ENCODE measurements around the gene TNIK. TPM values are rescaled to one million over a fixed set of nuclear protein-coding genes. Genes with fewer than 3 reads are reported as not detected.

TNIK gene
- total and polyA plus RNA-seq, 10 of the 15 experiments (the other 5 are each of a cell fraction or from before 2014, with no cell fraction given): 13.9 to 74.3 (median 48.2) TPM

DNA sequence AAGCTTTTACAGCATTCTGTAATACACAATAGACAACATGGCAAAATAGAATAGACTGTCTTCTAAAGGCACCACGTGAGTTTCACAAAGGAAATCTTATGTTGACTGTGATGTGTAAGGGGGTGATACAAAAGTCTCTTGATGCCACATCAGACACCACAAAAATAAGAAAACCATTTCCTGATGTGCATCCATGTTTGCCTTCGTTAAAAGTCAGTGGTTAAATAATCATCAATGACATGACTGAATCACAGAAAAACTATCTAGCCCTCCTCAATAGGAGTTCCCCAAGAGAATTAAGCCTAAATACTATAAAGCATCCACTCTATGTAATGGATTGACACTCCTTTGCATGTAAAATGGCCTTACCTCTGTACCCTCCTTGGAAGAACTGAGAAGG lies 235.0 kb downstream of the TNIK start (continued):
- TF ChIP-seq POLR2AphosphoS5 (IDR thresholded peaks at IDR 0.05; ENCODE audit: low read length): no peak
- no peak for TF ChIP-seq SP1 (IDR thresholded peaks at IDR 0.05; ENCODE audit: low read depth, low read length)
- 0 out of 2 replicates have a peak, but pooled peaks have one; percentile 52 for TF ChIP-seq NFIC (IDR thresholded peaks at IDR 0.05; ENCODE audit: low read depth, low read length)
- 0 out of 2 replicates have a peak, but pooled peaks have one; percentile 45 for TF ChIP-seq CBX5 (IDR thresholded peaks at IDR 0.05; ENCODE audit: low read depth)
- TF ChIP-seq, protein P1, sequence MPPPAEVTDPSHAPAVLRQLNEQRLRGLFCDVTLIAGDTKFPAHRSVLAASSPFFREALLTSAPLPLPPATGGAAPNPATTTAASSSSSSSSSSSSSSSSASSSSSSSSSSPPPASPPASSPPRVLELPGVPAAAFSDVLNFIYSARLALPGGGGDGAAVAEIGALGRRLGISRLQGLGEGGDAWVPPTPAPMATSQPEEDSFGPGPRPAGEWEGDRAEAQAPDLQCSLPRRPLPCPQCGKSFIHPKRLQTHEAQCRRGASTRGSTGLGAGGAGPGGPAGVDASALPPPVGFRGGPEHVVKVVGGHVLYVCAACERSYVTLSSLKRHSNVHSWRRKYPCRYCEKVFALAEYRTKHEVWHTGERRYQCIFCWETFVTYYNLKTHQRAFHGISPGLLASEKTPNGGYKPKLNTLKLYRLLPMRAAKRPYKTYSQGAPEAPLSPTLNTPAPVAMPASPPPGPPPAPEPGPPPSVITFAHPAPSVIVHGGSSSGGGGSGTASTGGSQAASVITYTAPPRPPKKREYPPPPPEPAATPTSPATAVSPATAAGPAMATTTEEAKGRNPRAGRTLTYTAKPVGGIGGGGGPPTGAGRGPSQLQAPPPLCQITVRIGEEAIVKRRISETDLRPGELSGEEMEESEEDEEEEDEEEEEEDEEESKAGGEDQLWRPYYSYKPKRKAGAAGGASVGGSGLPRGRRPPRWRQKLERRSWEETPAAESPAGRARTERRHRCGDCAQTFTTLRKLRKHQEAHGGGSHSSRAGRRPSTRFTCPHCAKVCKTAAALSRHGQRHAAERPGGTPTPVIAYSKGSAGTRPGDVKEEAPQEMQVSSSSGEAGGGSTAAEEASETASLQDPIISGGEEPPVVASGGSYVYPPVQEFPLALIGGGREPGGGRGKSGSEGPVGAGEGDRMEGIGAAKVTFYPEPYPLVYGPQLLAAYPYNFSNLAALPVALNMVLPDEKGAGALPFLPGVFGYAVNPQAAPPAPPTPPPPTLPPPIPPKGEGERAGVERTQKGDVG (CRISPR knock-in tag; IDR thresholded peaks at IDR 0.05): 0 out of 2 replicates have a peak, but pooled peaks have one; percentile 4
- peak; percentile 39 to 70; a peak in 3 of 4 replicates for TF ChIP-seq BHLHE40 (IDR thresholded peaks at IDR 0.05; ENCODE audit: borderline replicate concordance in 1 of 2, low read depth in 2 of 2, low read length in 1 of 2)
- no peak for TF ChIP-seq RELA (IDR thresholded peaks at IDR 0.05; ENCODE audit: borderline replicate concordance, partially characterized antibody)
- no peak for TF ChIP-seq NR2F1 (conservative IDR thresholded peaks at IDR 0.05)
- TF ChIP-seq, protein P2, sequence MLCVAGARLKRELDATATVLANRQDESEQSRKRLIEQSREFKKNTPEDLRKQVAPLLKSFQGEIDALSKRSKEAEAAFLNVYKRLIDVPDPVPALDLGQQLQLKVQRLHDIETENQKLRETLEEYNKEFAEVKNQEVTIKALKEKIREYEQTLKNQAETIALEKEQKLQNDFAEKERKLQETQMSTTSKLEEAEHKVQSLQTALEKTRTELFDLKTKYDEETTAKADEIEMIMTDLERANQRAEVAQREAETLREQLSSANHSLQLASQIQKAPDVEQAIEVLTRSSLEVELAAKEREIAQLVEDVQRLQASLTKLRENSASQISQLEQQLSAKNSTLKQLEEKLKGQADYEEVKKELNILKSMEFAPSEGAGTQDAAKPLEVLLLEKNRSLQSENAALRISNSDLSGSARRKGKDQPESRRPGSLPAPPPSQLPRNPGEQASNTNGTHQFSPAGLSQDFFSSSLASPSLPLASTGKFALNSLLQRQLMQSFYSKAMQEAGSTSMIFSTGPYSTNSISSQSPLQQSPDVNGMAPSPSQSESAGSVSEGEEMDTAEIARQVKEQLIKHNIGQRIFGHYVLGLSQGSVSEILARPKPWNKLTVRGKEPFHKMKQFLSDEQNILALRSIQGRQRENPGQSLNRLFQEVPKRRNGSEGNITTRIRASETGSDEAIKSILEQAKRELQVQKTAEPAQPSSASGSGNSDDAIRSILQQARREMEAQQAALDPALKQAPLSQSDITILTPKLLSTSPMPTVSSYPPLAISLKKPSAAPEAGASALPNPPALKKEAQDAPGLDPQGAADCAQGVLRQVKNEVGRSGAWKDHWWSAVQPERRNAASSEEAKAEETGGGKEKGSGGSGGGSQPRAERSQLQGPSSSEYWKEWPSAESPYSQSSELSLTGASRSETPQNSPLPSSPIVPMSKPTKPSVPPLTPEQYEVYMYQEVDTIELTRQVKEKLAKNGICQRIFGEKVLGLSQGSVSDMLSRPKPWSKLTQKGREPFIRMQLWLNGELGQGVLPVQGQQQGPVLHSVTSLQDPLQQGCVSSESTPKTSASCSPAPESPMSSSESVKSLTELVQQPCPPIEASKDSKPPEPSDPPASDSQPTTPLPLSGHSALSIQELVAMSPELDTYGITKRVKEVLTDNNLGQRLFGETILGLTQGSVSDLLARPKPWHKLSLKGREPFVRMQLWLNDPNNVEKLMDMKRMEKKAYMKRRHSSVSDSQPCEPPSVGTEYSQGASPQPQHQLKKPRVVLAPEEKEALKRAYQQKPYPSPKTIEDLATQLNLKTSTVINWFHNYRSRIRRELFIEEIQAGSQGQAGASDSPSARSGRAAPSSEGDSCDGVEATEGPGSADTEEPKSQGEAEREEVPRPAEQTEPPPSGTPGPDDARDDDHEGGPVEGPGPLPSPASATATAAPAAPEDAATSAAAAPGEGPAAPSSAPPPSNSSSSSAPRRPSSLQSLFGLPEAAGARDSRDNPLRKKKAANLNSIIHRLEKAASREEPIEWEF (IDR thresholded peaks at IDR 0.05; ENCODE audit: insufficient replicate concordance, low read depth, low read length): peak; percentile 22
- no peak for TF ChIP-seq IRF4 (IDR thresholded peaks at IDR 0.05; ENCODE audit: low read depth, low read length)
- TF ChIP-seq ZNF24 (IDR thresholded peaks at IDR 0.05): no peak
- TF ChIP-seq MTA3 (IDR thresholded peaks at IDR 0.05; ENCODE audit: borderline replicate concordance, low read length): no peak
- TF ChIP-seq SPI1 (IDR thresholded peaks at IDR 0.05; ENCODE audit: borderline replicate concordance, insufficient read depth, low read depth, low read length): no peak
- no peak for TF ChIP-seq IKZF2 (IDR thresholded peaks at IDR 0.05)
- TF ChIP-seq SMARCA5 (IDR thresholded peaks at IDR 0.05): no peak
- no peak for TF ChIP-seq WRNIP1 (IDR thresholded peaks at IDR 0.05; ENCODE audit: borderline replicate concordance, low read depth, low read length)
- no peak for TF ChIP-seq ATF7 (IDR thresholded peaks at IDR 0.05; ENCODE audit: low read depth)
- TF ChIP-seq NRF1 (conservative IDR thresholded peaks at IDR 0.05; ENCODE audit: low read depth, low read length): no peak
- TF ChIP-seq HCFC1 (IDR thresholded peaks at IDR 0.05; ENCODE audit: low read length): no peak
- no peak for TF ChIP-seq ZNF217 (IDR thresholded peaks at IDR 0.05)
- TF ChIP-seq, protein P3, sequence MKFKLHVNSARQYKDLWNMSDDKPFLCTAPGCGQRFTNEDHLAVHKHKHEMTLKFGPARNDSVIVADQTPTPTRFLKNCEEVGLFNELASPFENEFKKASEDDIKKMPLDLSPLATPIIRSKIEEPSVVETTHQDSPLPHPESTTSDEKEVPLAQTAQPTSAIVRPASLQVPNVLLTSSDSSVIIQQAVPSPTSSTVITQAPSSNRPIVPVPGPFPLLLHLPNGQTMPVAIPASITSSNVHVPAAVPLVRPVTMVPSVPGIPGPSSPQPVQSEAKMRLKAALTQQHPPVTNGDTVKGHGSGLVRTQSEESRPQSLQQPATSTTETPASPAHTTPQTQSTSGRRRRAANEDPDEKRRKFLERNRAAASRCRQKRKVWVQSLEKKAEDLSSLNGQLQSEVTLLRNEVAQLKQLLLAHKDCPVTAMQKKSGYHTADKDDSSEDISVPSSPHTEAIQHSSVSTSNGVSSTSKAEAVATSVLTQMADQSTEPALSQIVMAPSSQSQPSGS (IDR thresholded peaks at IDR 0.05; ENCODE audit: low read length): 0 out of 2 replicates have a peak, but pooled peaks have one; percentile 31
- no peak for TF ChIP-seq SIN3A (IDR thresholded peaks at IDR 0.05; ENCODE audit: low read depth, low read length)
- TF ChIP-seq LARP7 (IDR thresholded peaks at IDR 0.05): no peak
- no peak for TF ChIP-seq BMI1 (IDR thresholded peaks at IDR 0.05; ENCODE audit: borderline replicate concordance)

Data from GM12878 (cell line).